NCI-H1436 treated with DMSO at 0.1 percent for 48 hours (cell line): ENCODE results near the gene ATP23.

Experiments
- DNase-seq: peaks from one replicate; lab custom pipeline; 2025; lab: John Stamatoyannopoulos, UW

ATP23 gene

GRCh38 chr12:57941165-57941894 lies at the start of gene ATP23:
ATP23 (plus strand) TSS chr12:57941567; CDS start chr12:57941702, 135 bp downstream.
- DNase-seq = peak; percentile 77

GRCh38 chr12:57892232-57892972 lies 49.0 kb upstream of the ATP23 start:
- DNase-seq = no peak

- no peak for DNase-seq
Observed at GRCh38 chr12:57893431-57894353, 47.7 kb upstream of the ATP23 start.

- no peak for DNase-seq
Observed at GRCh38 chr12:57894399-57895292, 46.7 kb upstream of the ATP23 start.

- DNase-seq = no peak
Observed at GRCh38 chr12:57895389-57896114, 45.8 kb upstream of the ATP23 start.

GRCh38 chr12:57896115-57896433 lies 45.3 kb upstream of the ATP23 start:
- DNase-seq = no peak

- DNase-seq = no peak
Observed at GRCh38 chr12:57896434-57897201, 44.7 kb upstream of the ATP23 start.

- peak; percentile 41 for DNase-seq
Observed at GRCh38 chr12:57897286-57897974, 43.9 kb upstream of the ATP23 start.

- no peak for DNase-seq
Observed at GRCh38 chr12:57898308-57898970, 42.9 kb upstream of the ATP23 start.

GRCh38 chr12:57899010-57899662 lies 42.2 kb upstream of the ATP23 start:
- DNase-seq = no peak

GRCh38 chr12:57902478-57902969 lies 38.8 kb upstream of the ATP23 start:
- no peak for DNase-seq

- DNase-seq = no peak
Observed at GRCh38 chr12:57904426-57904825, 36.9 kb upstream of the ATP23 start.

- DNase-seq = peak; percentile 82
Observed at GRCh38 chr12:57904848-57905811, 36.2 kb upstream of the ATP23 start.

- no peak for DNase-seq
Observed at GRCh38 chr12:57905812-57906475, 35.4 kb upstream of the ATP23 start.

GRCh38 chr12:57906821-57907220 lies 34.5 kb upstream of the ATP23 start:
- DNase-seq = no peak

GRCh38 chr12:57907281-57907680 lies 34.1 kb upstream of the ATP23 start:
- no peak for DNase-seq
